KBM-7 (cell line): Measurements from ENCODE around the gene LRRC46.

Experiments used
- DNase-seq: peaks from one replicate; pipeline ENCODE4 v3.0.0-alpha.2; 2015
- in situ Hi-C: fragments of 300-500 bp; cut with MboI; formaldehyde crosslinking; loops from 2 replicates; pipeline ENCODE4 v1.14.3; 2020; ENCODE audit warnings: low sequenced_read_pairs, low pct_unique_long_range_greater_than_20kb, mixed read lengths

LRRC46 gene

GRCh38 chr17:47883589-47884426 is 52.3 kb downstream of the LRRC46 start:
- no peak for DNase-seq
- in situ Hi-C loops = no loop called here

GRCh38 chr17:47884427-47884740 is 52.9 kb downstream of the LRRC46 start:
- DNase-seq = no peak
- in situ Hi-C loops = no loop called here

DNA sequence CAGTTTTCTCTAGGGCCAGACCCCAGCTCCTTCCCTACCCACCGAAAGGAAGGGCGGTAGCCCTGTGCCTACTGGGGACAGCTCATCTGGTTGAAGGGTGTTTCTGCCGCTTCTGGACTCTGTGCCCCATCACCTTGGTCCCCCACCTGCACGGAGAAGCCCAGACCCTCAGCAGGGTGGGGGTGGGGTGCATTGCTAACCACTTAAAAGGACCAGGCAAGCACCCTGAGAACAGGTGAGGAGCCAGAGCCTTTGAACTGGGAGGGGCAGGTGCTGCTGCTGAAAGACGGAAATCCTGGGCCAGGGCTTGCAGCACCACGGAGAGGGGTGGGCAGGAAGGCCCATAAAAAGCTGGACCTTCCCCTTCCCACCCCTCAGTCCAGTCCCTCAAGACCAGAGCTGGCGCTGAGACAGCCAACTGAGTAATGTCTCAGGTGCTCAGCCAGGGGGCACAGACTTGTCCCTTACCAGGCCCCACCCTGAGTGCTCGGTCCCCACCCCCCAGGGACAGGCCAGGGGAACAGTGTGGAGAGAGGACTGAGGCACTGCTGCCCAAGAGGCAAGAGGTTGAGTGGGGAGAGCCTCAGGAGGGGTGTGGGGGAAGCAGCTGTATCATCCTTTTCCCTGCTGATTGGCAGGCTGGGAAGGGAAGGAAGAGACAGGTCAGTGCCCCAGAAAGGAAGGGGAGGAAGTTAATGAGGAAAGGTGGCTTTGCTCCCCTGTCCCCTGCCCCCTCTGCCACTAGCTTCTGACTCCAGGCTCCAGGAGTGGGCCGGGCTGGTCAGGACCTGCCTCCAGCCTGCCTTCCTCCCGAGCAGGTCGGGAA is 53.6 kb downstream of the LRRC46 start:
- DNase-seq = no peak
- in situ Hi-C loops = no loop called here
